A673 (cell line): Measurements from ENCODE around the gene CNTLN.

Experiments
- CTCF ChIP-seq: fragments of 300-800, 200-600 bp; sonication (generic); conservative IDR thresholded peaks from 2 replicates; pipeline ENCODE4 v1.5.1; 2017; ENCODE audit warnings: low read depth, mild to moderate bottlenecking, antibody characterized with exemption, low read length, moderate library complexity, mixed read lengths
- EZH2 ChIP-seq: fragments of 200-600 bp; sonication (generic); IDR thresholded peaks from 2 replicates; pipeline ENCODE4 v1.6.1; 2017; ENCODE audit warnings: borderline replicate concordance, low read depth, mild to moderate bottlenecking, mixed read lengths, antibody characterized with exemption, low read length; ENCODE audit not compliant: poor library complexity, severe bottlenecking

- TF ChIP-seq CTCF (no peak), EZH2 (no peak)
Measured at GRCh38 chr9:17488662-17489061, 353.8 kb downstream of the CNTLN start.
